ENCODE data around the gene TMEM243.
"Not testable (repeated sequence)": the region's sequence is repeated elsewhere in the genome, so short reads cannot be mapped to it uniquely, and the experiment has no call there.

Gene TMEM243

DNA sequence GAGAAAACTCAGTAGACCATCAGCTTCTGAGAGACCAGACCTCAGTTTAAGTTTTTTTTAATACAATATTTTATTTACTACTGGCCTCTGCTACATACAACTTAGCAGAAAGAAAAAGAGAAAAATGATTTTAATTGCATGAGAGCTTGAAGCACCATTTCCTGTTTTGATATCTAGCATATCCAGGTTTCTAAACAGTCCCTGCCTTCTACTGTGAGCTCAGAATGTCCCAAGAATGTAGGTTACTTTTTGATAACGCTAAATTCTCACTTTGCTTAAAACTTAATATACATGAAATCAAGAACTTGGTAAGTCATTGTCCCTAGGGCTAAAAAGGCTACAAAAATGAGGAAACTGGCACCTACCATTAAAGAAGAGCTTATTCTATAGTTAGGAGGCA, 7.0 kb downstream of the TMEM243 start:
- no peak for DNase-seq

DNA sequence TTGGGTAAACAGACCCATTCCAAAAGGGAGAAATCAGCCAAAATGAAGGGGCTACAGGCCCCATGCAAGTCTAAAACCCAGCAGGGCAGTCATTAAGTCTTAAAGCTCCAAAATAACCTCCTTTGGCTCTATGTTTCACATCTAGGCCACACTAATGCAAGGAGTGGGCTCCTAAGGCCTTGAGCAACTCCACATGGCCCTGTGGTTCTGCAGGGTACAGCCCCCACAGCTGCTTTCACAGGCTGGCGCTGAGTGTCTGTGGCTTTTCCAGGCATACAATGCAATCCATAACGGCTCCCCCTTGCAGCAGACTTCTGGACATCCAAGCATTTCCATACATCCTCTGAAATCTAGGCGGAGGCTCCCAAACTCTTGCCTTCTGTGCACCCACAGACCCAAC, 9.0 kb downstream of the TMEM243 start:
- no peak for DNase-seq

GRCh38 chr7:87209295-87209924, 10.1 kb downstream of the TMEM243 start:
- no peak for DNase-seq

DNA sequence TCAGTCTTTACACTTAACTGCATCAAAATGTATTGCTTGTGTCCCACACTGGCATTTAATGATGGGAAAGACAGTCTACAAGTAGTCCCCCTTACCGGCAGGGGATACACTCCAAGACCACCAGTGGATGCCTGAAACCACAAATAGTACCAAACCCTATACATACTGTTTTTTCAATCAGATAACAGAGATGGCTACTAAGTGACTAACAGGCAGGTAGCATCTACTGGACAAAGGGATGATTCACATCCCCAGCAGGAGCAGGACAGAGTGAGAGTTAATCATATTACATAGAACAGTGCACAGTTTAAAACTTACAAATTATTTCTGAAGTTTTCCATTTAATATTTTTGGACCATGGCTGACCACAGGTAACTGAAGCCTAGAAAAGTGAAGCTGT, 13.2 kb downstream of the TMEM243 start:
- no peak for DNase-seq

DNA sequence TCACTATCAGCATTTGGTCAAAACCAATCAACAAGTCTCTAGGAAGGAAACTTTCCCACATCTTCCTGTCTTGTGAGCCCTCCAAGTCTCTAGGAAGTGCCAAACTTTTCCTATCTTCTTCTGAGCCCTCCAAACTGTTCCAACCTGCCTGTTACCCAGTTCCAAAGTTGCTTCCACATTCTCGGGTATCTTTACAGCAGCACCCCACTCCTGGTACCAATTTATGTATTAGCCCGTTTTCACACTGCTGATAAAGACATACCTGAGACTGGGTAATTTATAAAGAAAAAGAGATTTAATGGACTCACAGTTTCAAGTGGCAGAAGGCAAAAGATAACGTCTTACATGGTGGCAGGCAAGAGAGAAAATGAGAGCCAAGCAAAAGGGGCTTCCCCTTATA, 13.8 kb downstream of the TMEM243 start:
- DNase-seq: not testable (repeated sequence)

- DNase-seq: no peak
These were observed 14.6 kb downstream of the TMEM243 start for GRCh38 chr7:87204933-87205332.

DNA sequence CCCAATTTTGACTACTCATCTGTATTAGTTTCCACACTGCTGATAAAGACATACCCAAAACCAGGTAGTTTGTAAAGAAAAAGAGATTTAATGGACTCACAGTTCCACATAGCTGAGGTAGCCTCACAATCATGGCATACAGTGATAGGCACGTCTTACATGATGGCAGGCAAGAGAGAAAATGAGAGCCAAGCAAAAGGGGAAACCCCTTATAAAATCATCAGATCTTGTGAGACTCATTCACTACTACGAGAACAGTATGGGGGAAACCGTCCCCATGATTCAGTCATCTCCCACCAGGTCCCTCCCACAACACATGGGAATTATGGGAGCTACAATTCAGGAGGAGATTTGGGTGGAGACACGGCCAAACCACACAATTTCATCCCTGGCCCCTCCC, 15.6 kb downstream of the TMEM243 start:
- DNase-seq: not testable (repeated sequence)

DNA sequence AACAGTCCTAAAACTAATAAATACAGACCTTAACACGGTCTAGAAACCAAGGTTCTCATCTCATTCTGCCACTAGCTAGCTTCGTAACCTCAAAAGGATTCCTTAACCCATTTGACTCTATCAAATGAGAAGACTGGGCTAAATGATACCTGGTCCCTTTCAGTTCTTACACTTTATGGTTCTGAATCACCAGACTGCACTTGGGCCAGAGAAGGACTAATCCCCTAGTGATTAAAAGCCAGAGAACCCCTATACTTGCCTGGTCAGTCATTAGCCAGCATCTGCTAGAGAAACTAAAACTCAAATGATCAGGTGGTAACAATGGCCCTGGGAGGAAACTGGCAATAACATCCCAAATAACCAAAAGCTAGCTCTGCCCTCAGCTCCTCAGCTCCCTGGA, 16.8 kb downstream of the TMEM243 start:
- DNase-seq: no peak

- no peak for DNase-seq
These were observed 17.3 kb downstream of the TMEM243 start for GRCh38 chr7:87202208-87202607.

- no peak for DNase-seq
These were observed 19.7 kb downstream of the TMEM243 start for GRCh38 chr7:87199700-87200450.

- no peak for DNase-seq
These were observed 20.3 kb downstream of the TMEM243 start for GRCh38 chr7:87199241-87199640.

- no peak for DNase-seq
These were observed 25.6 kb downstream of the TMEM243 start for GRCh38 chr7:87193912-87194311.

DNA sequence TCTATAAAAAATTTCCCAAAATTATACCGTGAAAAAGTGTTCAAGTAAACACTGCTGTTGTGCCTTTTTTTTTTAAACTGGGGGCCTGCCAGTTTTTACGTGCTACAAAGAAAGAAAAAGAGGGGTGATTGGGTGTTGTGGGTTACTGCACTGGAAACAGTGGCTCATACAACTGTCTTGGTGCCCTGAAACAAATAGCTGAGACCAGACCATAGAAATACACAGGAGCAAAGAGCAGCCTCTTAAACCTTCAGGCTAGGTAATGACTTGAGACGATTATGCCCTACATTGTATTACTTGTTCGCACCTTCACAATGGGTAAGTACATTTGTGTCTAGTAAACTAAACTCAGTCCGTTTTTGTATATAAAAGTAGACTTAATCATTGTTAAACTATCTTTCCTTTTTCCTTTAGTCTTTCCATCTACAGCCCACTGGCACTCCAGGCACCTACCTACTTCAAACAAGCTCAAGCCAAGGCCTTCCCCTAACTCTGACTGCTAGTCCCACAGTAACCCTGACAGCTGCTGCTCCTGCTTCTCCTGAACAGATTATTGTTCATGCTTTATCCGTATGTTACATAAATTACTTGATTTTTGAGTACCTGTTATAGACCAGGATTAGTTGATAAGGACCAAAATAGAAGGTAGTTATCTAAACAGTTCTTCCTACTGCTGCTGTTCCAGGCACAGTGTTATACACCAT, 26.6 kb downstream of the TMEM243 start:
- no peak for DNase-seq

DNA sequence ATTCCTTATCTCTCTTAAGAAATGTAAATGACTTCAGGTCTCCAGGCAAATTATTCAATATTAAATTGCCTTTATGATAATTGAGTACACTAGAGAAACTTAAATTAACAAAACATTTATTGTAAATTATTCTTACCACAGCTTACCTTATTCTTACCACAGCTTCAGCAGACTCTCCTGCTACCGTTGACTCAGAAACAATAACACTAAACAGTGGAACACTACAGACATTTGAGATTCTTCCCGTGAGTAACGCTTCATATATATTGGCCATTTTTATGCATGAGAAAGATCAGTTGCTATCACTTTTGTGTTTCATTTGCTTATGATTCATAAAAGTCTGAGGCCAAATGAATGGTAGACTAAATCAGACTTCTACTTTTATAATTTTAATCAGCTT, 28.7 kb downstream of the TMEM243 start:
- no peak for DNase-seq

DNA sequence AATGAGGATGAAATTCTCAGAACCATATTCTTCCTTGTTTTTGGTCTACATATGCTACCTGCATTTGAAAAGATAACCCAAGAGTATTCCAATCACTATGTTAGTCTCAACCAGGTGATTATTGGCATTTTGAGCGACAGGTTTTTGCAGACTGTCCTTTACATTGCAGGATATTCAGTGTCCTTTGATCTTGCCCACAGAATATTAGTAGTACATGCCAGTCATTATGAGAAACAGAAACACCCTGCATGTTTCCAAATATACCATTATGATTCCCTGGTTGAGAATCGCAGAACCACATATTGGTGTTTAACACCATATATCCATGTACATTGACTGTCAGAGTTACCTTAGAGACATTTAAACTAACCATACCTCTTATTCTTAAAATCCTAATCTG, 30.6 kb downstream of the TMEM243 start:
- no peak for DNase-seq

DNA sequence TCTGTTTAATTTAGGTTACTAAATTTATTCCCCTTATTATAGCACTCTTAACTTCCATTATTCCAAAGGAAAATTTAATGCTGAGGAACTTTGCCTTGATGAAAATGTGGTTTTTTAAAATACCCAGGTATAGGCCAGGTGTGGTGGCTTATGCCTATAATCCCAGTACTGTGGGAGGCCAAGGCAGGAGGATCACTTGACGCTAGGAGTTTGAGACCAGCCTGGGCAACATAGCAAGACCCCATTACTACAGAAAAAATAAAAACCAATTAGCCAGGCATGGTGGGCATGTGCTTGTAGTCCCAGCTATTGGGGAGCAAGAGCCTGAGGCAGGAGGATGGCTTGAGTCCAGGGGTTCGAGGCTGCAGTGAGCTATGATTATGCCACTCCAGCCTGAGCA, 32.4 kb downstream of the TMEM243 start:
- no peak for DNase-seq

- DNase-seq: no peak
These were observed 40.4 kb downstream of the TMEM243 start for GRCh38 chr7:87179180-87179579.

DNA sequence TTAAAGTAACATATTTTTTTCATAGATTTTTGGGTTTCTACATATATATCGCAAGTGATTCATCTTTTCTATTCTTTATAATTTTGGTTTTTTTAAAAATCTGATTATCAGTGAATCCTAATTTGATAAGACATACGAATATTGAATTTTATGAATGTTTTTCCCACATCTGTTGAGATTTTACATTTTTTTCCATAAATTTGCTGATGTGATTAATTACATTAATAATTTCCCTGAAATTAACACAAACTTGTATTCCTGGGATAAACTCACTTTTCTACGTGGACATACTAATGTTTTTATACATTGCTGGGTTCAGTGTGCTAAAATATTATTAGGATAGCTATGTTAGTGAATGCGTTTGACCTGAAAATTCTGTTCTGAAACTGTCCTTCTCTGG, 41.2 kb downstream of the TMEM243 start:
- no peak for DNase-seq

GRCh38 chr7:87173471-87173870, 46.1 kb downstream of the TMEM243 start:
- DNase-seq: no peak

DNA sequence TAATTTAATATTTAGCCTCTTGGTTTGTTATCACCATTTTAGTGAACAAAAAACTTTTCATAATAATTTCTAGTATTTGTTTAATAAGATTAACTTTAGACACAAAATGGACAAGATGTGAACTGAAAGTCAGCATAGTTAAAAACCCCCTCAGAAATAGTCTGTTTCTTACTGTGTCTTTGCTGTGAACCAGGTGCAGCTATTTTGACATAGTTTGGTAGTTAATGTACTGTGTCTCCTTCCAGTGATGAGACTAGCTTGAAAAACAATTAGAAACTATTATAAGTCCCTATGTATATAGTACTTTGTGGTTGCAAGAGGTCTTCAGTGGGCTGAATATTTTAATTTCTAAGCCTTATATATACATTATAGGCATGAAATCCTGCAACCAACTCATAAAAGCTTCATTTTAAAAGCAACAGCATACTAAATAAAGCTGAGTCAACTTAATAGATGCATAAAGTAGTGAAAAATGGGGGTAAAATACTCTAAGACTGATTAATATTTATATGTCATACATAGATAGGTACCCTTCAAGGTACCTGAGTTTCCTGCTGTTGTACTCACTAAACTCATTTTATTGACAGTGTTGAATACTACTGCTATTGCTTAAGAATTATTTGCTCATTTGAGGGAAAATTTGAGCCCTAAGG, 48.1 kb downstream of the TMEM243 start:
- no peak for DNase-seq

- no peak for DNase-seq
These were observed 48.7 kb downstream of the TMEM243 start for GRCh38 chr7:87170828-87171227.

GRCh38 chr7:87164433-87164832, 55.1 kb downstream of the TMEM243 start:
- DNase-seq: no peak

Data from anterior cingulate cortex (tissue), 58 donors.